Measurements from ENCODE around the gene ATP2A1.

DNA sequence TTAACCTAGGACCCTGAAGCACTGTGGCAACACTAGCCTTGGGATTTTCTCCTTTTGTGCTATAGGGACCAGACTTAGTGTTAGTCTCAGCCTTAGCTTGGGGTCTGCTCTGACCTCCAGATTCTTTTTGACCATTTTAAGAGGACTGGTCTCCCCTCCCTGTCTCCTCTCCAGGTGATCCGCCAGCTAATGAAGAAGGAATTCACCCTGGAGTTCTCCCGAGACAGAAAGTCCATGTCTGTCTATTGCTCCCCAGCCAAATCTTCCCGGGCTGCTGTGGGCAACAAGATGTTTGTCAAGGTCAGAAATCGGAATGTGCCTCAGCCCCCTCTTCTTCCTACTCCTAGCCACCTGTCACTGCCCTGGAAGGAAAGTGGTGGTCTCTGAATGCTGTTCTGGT lies 19.5 kb downstream of the ATP2A1 start:
- TF ChIP-seq, protein P1, sequence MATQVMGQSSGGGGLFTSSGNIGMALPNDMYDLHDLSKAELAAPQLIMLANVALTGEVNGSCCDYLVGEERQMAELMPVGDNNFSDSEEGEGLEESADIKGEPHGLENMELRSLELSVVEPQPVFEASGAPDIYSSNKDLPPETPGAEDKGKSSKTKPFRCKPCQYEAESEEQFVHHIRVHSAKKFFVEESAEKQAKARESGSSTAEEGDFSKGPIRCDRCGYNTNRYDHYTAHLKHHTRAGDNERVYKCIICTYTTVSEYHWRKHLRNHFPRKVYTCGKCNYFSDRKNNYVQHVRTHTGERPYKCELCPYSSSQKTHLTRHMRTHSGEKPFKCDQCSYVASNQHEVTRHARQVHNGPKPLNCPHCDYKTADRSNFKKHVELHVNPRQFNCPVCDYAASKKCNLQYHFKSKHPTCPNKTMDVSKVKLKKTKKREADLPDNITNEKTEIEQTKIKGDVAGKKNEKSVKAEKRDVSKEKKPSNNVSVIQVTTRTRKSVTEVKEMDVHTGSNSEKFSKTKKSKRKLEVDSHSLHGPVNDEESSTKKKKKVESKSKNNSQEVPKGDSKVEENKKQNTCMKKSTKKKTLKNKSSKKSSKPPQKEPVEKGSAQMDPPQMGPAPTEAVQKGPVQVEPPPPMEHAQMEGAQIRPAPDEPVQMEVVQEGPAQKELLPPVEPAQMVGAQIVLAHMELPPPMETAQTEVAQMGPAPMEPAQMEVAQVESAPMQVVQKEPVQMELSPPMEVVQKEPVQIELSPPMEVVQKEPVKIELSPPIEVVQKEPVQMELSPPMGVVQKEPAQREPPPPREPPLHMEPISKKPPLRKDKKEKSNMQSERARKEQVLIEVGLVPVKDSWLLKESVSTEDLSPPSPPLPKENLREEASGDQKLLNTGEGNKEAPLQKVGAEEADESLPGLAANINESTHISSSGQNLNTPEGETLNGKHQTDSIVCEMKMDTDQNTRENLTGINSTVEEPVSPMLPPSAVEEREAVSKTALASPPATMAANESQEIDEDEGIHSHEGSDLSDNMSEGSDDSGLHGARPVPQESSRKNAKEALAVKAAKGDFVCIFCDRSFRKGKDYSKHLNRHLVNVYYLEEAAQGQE (IDR thresholded peaks at IDR 0.05; ENCODE audit: unreplicated experiment), result no peak
- TF ChIP-seq, protein P2, sequence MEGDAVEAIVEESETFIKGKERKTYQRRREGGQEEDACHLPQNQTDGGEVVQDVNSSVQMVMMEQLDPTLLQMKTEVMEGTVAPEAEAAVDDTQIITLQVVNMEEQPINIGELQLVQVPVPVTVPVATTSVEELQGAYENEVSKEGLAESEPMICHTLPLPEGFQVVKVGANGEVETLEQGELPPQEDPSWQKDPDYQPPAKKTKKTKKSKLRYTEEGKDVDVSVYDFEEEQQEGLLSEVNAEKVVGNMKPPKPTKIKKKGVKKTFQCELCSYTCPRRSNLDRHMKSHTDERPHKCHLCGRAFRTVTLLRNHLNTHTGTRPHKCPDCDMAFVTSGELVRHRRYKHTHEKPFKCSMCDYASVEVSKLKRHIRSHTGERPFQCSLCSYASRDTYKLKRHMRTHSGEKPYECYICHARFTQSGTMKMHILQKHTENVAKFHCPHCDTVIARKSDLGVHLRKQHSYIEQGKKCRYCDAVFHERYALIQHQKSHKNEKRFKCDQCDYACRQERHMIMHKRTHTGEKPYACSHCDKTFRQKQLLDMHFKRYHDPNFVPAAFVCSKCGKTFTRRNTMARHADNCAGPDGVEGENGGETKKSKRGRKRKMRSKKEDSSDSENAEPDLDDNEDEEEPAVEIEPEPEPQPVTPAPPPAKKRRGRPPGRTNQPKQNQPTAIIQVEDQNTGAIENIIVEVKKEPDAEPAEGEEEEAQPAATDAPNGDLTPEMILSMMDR (conservative IDR thresholded peaks at IDR 0.05; ENCODE audit: low read depth in 2 of 2), result no peak
- TF ChIP-seq EZH2 (IDR thresholded peaks at IDR 0.05; ENCODE audit: low read depth, unreplicated experiment), result no peak
- no peak for TF ChIP-seq ZNF114 (CRISPR knock-in tag; IDR thresholded peaks at IDR 0.05)
- no peak for TF ChIP-seq POLR2AphosphoS5 (IDR thresholded peaks at IDR 0.05; ENCODE audit: low read depth)
- no peak for TF ChIP-seq EZH2phosphoT487 (IDR thresholded peaks at IDR 0.05; ENCODE audit: unreplicated experiment)
- no peak for TF ChIP-seq ZNF331 (CRISPR knock-in tag; IDR thresholded peaks at IDR 0.05; ENCODE audit: low read depth)
- no peak for TF ChIP-seq CREB1 (CRISPR knock-in tag; IDR thresholded peaks at IDR 0.05; ENCODE audit: low read depth)
- TF ChIP-seq, protein P3, sequence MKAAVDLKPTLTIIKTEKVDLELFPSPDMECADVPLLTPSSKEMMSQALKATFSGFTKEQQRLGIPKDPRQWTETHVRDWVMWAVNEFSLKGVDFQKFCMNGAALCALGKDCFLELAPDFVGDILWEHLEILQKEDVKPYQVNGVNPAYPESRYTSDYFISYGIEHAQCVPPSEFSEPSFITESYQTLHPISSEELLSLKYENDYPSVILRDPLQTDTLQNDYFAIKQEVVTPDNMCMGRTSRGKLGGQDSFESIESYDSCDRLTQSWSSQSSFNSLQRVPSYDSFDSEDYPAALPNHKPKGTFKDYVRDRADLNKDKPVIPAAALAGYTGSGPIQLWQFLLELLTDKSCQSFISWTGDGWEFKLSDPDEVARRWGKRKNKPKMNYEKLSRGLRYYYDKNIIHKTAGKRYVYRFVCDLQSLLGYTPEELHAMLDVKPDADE (IDR thresholded peaks at IDR 0.05), result no peak
- TF ChIP-seq STAT1 (IDR thresholded peaks at IDR 0.05; ENCODE audit: unreplicated experiment), result no peak
- TF ChIP-seq JUNB (IDR thresholded peaks at IDR 0.05; ENCODE audit: unreplicated experiment), result no peak
- TF ChIP-seq NANOG (IDR thresholded peaks at IDR 0.05; ENCODE audit: borderline replicate concordance), result no peak
- TF ChIP-seq, protein P4, sequence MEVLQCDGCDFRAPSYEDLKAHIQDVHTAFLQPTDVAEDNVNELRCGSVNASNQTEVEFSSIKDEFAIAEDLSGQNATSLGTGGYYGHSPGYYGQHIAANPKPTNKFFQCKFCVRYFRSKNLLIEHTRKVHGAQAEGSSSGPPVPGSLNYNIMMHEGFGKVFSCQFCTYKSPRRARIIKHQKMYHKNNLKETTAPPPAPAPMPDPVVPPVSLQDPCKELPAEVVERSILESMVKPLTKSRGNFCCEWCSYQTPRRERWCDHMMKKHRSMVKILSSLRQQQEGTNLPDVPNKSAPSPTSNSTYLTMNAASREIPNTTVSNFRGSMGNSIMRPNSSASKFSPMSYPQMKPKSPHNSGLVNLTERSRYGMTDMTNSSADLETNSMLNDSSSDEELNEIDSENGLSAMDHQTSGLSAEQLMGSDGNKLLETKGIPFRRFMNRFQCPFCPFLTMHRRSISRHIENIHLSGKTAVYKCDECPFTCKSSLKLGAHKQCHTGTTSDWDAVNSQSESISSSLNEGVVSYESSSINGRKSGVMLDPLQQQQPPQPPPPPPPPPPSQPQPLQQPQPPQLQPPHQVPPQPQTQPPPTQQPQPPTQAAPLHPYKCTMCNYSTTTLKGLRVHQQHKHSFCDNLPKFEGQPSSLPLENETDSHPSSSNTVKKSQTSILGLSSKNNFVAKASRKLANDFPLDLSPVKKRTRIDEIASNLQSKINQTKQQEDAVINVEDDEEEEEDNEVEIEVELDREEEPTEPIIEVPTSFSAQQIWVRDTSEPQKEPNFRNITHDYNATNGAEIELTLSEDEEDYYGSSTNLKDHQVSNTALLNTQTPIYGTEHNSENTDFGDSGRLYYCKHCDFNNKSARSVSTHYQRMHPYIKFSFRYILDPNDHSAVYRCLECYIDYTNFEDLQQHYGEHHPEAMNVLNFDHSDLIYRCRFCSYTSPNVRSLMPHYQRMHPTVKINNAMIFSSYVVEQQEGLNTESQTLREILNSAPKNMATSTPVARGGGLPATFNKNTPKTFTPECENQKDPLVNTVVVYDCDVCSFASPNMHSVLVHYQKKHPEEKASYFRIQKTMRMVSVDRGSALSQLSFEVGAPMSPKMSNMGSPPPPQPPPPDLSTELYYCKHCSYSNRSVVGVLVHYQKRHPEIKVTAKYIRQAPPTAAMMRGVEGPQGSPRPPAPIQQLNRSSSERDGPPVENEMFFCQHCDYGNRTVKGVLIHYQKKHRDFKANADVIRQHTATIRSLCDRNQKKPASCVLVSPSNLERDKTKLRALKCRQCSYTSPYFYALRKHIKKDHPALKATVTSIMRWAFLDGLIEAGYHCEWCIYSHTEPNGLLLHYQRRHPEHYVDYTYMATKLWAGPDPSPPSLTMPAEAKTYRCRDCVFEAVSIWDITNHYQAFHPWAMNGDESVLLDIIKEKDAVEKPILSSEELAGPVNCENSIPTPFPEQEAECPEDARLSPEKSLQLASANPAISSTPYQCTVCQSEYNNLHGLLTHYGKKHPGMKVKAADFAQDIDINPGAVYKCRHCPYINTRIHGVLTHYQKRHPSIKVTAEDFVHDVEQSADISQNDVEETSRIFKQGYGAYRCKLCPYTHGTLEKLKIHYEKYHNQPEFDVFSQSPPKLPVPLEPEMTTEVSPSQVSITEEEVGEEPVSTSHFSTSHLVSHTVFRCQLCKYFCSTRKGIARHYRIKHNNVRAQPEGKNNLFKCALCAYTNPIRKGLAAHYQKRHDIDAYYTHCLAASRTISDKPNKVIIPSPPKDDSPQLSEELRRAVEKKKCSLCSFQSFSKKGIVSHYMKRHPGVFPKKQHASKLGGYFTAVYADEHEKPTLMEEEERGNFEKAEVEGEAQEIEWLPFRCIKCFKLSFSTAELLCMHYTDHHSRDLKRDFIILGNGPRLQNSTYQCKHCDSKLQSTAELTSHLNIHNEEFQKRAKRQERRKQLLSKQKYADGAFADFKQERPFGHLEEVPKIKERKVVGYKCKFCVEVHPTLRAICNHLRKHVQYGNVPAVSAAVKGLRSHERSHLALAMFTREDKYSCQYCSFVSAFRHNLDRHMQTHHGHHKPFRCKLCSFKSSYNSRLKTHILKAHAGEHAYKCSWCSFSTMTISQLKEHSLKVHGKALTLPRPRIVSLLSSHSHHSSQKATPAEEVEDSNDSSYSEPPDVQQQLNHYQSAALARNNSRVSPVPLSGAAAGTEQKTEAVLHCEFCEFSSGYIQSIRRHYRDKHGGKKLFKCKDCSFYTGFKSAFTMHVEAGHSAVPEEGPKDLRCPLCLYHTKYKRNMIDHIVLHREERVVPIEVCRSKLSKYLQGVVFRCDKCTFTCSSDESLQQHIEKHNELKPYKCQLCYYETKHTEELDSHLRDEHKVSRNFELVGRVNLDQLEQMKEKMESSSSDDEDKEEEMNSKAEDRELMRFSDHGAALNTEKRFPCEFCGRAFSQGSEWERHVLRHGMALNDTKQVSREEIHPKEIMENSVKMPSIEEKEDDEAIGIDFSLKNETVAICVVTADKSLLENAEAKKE (CRISPR knock-in tag; IDR thresholded peaks at IDR 0.05), result no peak

All from GM23338 (cell line).